Activated naive CD8-positive, alpha-beta T cell treated with anti-CD3 and anti-CD28 coated beads for 36 hours (primary cell): ENCODE results near the gene RPL32. TPM values are rescaled to one million over a fixed set of nuclear protein-coding genes. Genes with fewer than 3 reads are reported as not detected.
"Not testable (repeated sequence)": the region's sequence is repeated elsewhere in the genome, so short reads cannot be mapped to it uniquely, and the experiment has no call there.

Experiments
- DNase-seq: peaks from one replicate; pipeline ENCODE4 v3.0.0; 2021
- H3K27ac Mint-ChIP-seq: one replicate; pipeline ENCODE4 v1.8.0; 2022; ENCODE audit warnings: mild to moderate bottlenecking, moderate library complexity, mixed read lengths
- H3K27me3 Mint-ChIP-seq: one replicate; pipeline ENCODE4 v1.8.0; 2022; ENCODE audit warnings: mild to moderate bottlenecking, mixed read lengths
- H3K36me3 Mint-ChIP-seq: one replicate; pipeline ENCODE4 v1.8.0; 2021; ENCODE audit warnings: mild to moderate bottlenecking, mixed read lengths
- H3K4me1 Mint-ChIP-seq: one replicate; pipeline ENCODE4 v1.8.0; 2021; ENCODE audit warnings: mixed read lengths
- H3K4me3 Mint-ChIP-seq: one replicate; pipeline ENCODE4 v1.8.0; 2022; ENCODE audit warnings: mild to moderate bottlenecking, moderate library complexity, mixed read lengths
- H3K9me3 Mint-ChIP-seq: one replicate; pipeline ENCODE4 v1.8.0; 2022; ENCODE audit warnings: mixed read lengths
- total RNA-seq, 2 experiments: library from RNA; stranded (reverse); gene quantifications; one replicate each; pipeline ENCODE4 v1.2.3, GENCODE V29; 2021

RPL32 gene
- total RNA-seq, 2 experiments from 2014 or later, result 2,700 to 2,702 TPM

GRCh38 chr3:12845811-12846210 lies 4.4 kb upstream of the RPL32 start:
- peaks cover 6% of the 10 kb centered on the region for H3K36me3 Mint-ChIP-seq
- H3K9me3 Mint-ChIP-seq, result no peaks in the 10 kb centered on the region
- H3K4me1 Mint-ChIP-seq, result peaks cover 4% of the 10 kb centered on the region
- no peaks in the 10 kb centered on the region for H3K27me3 Mint-ChIP-seq
- no peak overlapping the region for H3K27ac Mint-ChIP-seq
- DNase-seq, result no peak
- no peak overlapping the region for H3K4me3 Mint-ChIP-seq

DNA sequence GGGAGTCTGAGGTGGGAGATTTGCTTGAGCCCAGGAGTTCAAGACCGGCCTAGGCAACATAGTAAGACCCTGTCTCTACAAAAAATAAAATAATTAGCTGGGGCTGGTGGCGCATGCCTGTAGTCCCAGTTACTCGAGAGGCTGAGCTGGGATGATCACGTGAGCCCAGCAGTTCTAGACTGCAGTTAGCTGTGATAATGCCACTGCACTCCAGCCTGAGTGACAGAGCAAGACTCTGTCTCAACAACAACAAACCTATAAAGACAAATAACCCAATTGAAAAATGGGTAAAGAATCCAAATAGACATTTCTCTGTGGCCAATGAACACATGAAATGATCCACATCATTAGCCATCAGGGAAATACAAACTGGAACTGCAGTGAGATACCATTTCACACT lies 1.1 kb upstream of the RPL32 start:
- Mint-ChIP-seq H3K36me3 (peaks cover 39% of the 10 kb centered on the region), H3K4me3 (no peak overlapping the region), H3K9me3 (no peaks in the 10 kb centered on the region), H3K27me3 (no peaks in the 10 kb centered on the region), H3K4me1 (peaks cover 31% of the 10 kb centered on the region), H3K27ac (peak overlapping the region; percentile 99)
- no peak for DNase-seq

DNA sequence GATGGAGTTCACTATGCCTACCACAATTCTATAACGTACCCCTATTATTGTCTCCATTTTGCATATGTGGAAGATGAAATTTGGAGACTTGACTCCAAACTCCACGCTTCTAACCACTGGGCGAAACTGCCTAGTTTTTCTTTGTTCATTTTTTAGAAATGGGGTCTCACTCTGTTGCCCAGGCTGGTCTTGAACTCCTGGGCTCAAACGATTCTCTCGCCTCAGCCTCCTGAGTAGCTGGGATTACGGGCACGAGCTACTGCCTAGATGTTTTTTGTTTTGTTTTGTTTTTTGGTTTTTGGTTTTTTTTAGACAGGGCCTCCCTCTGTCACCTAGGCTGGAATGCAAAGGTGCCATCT lies 584 bp upstream of the RPL32 start:
- DNase-seq, result no peak

GRCh38 chr3:12840591-12841148 lies 695 bp downstream of the RPL32 start:
- H3K27ac Mint-ChIP-seq, result peak overlapping the region; percentile 99
- peak overlapping the region; percentile 94 for H3K4me3 Mint-ChIP-seq
- no peaks in the 10 kb centered on the region for H3K9me3 Mint-ChIP-seq
- peak; percentile 20 for DNase-seq
- peaks cover 57% of the 10 kb centered on the region for H3K36me3 Mint-ChIP-seq
- H3K27me3 Mint-ChIP-seq, result no peaks in the 10 kb centered on the region
- peaks cover 47% of the 10 kb centered on the region for H3K4me1 Mint-ChIP-seq

More for the DNA sequence above, 584 bp upstream of the RPL32 start:
- H3K27me3 Mint-ChIP-seq, result no peaks in the 10 kb centered on the region
- no peaks in the 10 kb centered on the region for H3K9me3 Mint-ChIP-seq
- H3K4me3 Mint-ChIP-seq, result peak overlapping the region; percentile 94
- H3K36me3 Mint-ChIP-seq, result peaks cover 44% of the 10 kb centered on the region
- peaks cover 36% of the 10 kb centered on the region for H3K4me1 Mint-ChIP-seq
- H3K27ac Mint-ChIP-seq, result peak overlapping the region; percentile 99

DNA sequence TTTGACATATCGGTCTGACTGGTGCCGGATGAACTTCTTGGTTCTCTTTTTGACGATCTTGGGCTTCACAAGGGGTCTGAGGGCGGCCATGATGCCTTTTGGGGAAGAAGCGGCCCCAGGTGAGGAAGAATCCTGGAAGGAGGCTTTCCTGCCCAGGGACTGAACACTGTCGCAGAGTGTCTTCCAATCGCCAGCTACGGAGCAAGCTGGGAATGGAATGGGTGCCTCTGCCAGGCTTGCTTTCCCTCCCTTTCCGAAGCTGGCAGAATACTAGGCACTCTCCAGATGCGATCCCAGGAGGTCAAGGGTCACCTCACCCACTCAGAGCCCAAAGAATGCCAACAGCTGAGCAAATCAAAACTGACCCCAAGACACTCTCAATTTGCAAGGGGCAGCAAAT lies 1.2 kb downstream of the RPL32 start:
- peaks cover 61% of the 10 kb centered on the region for H3K36me3 Mint-ChIP-seq
- not testable (repeated sequence) for DNase-seq, H3K9me3 Mint-ChIP-seq, H3K27me3 Mint-ChIP-seq
- H3K27ac Mint-ChIP-seq, result peak overlapping the region; percentile 99
- peak overlapping the region; percentile 94 for H3K4me3 Mint-ChIP-seq
- H3K4me1 Mint-ChIP-seq, result peaks cover 48% of the 10 kb centered on the region

DNA sequence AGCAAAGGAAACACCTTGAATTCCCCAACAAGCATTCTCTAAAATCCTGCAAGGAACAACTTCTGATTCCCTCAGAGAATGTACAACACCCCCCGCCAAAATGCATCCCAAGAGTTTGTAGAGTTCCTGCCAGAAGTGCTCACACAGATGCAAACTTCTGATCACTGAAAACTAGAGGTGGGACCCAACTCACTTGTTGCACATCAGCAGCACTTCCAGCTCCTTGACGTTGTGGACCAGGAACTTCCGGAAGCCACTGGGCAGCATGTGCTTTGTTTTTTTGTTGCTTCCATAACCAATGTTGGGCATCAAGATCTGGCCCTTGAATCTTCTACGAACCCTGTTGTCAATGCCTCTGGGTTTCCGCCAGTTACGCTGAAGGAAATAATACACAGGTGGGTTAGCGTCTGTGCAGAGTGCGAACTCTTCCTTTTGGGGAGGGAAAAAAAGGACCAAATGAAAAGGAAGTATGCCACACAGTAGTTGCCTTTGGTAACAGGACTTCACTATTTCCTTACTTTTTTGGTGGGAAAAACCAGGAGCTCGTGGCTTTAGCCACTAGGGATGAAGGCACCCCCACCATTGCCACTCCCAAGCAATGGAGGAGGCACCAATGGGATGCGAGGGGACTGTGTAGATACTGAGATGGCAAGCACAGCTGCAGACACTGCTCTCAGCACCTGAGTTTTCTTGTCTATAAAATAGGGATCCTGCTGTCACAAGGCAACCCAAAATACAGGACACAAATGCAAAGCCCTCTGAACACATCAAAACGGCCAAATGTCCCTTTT lies 2.0 kb downstream of the RPL32 start:
- H3K36me3 Mint-ChIP-seq, result peaks cover 65% of the 10 kb centered on the region
- peaks cover 49% of the 10 kb centered on the region for H3K4me1 Mint-ChIP-seq
- peak overlapping the region; percentile 94 for H3K4me3 Mint-ChIP-seq
- peak overlapping the region; percentile 99 for H3K27ac Mint-ChIP-seq
- H3K9me3 Mint-ChIP-seq, result no peaks in the 10 kb centered on the region
- no peak for DNase-seq
- H3K27me3 Mint-ChIP-seq, result no peaks in the 10 kb centered on the region

GRCh38 chr3:12838179-12838965 lies 3.0 kb downstream of the RPL32 start:
- no peaks in the 10 kb centered on the region for H3K27me3 Mint-ChIP-seq
- peak overlapping the region; percentile 99 for H3K27ac Mint-ChIP-seq
- H3K4me3 Mint-ChIP-seq, result peak overlapping the region; percentile 94
- no peaks in the 10 kb centered on the region for H3K9me3 Mint-ChIP-seq
- no peak for DNase-seq
- peaks cover 52% of the 10 kb centered on the region for H3K4me1 Mint-ChIP-seq
- H3K36me3 Mint-ChIP-seq, result peaks cover 74% of the 10 kb centered on the region

DNA sequence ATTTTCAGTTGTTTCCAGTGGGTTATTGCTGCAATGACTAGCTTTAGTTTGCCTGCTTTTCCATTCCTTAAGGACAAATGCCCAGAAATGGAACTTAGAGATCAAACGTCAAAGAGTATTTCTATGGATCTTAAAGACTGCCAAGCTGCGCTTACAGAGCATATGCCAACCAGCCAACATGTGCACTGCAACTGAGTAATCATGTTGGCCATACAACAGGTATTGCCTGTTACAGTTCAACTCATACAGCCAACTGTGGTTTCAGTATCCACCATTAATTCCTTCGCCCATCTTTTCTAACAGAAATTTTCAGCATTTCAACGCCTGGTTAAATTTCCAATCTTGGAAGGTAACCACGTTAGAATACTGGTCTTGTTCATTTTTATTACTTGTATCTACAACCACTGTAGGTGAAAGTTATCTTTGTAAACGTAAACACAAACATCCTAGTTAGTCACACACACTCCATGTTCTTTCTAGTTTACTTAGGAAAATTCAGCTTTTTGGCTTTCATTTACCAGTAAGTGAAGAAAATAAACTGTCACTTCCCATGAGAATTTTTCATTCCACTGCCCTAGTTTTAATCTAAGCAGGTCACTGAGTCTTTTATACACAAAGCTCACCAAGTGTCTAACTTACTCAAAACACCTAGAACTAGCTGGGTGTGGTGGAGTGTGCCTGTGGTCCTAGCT lies 3.9 kb downstream of the RPL32 start:
- Mint-ChIP-seq H3K9me3 (no peaks in the 10 kb centered on the region), H3K27ac (peak overlapping the region; percentile 99), H3K4me3 (peak overlapping the region; percentile 94), H3K27me3 (no peaks in the 10 kb centered on the region), H3K36me3 (peaks cover 80% of the 10 kb centered on the region), H3K4me1 (peaks cover 52% of the 10 kb centered on the region)
- no peak for DNase-seq

GRCh38 chr3:12835052-12835665 lies 6.2 kb downstream of the RPL32 start:
- Mint-ChIP-seq H3K9me3 (no peaks in the 10 kb centered on the region), H3K4me1 (peaks cover 50% of the 10 kb centered on the region), H3K27ac (peak overlapping the region; percentile 79), H3K4me3 (no peak overlapping the region), H3K27me3 (no peaks in the 10 kb centered on the region), H3K36me3 (peaks cover 68% of the 10 kb centered on the region)
- DNase-seq, result no peak

DNA sequence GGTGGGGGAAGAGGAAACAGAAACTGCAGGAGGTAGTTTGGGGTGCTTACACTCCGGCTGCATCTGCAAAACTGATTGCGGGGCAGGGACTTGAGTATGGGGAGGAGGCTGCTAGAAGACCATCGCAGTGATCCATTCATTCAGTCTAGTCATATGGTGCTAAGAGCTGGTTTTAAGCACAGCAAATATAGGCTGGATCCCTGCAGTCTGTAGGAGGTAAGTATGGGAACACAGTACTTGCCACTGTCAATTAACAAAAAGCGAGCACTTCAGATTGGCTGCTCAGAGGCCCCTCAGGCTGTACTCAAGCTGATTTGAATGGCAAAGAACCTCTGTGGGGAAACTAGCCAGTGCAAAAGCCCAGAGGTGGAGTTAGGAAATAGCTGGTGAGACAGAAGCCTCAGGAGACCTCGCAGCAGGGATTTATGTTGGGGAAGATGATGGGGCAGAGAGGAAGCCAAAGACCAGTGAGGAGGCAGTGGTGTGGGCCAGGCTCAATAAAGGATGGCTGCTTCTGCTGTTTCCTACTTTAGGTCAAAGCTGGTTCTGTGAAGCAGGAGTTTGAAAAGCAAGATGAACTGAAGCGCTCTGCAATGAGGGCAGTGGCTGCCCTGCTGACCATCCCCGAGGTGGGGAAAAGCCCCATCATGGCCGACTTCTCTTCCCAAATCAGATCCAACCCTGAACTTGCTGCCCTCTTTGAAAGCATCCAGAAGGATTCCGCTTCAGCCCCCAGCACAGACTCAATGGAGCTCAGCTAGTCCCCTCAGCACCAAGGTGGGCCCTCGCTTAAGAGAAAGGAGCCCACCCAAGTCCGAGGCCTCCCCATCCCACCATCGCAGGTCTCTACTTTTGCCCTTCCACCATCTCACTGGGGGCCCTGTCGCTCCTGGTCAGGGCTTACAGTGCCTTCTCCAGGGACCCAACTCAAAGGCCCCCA lies 7.9 kb downstream of the RPL32 start:
- H3K36me3 Mint-ChIP-seq, result peaks cover 52% of the 10 kb centered on the region
- peak overlapping the region; percentile 75 for H3K27ac Mint-ChIP-seq
- no peaks in the 10 kb centered on the region for H3K9me3 Mint-ChIP-seq
- DNase-seq, result no peak
- no peaks in the 10 kb centered on the region for H3K27me3 Mint-ChIP-seq
- H3K4me1 Mint-ChIP-seq, result peaks cover 34% of the 10 kb centered on the region
- peak overlapping the region; percentile 20 for H3K4me3 Mint-ChIP-seq

DNA sequence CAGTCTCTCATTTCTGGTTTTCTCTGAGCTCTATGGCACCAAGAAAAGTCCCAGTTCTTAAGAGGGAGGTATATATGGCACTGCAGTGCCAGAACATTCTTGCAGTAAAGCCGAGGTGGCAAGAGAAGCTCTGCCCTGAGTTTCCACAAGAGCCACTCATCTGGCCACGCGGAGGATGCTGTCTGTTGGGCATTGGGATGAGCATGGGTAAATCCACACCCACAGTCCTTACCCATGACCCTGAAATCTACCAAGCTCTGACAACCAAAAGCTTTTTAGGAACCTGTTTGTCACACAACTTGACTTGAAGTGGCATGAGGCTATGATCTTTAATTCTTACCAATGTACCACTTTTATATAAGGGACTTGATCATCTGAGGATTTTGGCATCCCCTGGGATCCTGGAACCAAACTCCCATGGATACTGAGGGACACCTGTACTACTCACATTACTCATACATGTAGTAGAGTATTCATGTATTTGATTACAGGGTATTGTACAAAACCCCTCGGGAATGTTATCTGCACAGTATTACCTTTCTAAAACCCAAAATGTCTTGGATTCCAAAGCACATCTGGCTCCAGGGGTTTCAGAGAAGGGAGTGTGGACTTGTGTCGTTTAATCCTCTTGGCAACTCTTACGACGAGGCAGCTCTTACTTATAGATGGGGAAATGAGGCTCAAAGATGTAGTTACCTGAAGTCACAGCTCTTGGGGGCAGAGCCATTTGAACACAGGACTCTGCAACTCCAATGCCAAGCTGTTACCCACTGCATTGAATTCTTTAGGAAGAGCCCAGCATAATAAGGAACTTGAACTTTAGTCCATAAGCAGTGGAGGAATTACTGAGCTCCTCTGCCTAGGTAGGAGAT lies 8.8 kb downstream of the RPL32 start:
- Mint-ChIP-seq H3K4me1 (peaks cover 25% of the 10 kb centered on the region), H3K27ac (peak overlapping the region; percentile 84), H3K27me3 (no peaks in the 10 kb centered on the region), H3K36me3 (peaks cover 43% of the 10 kb centered on the region), H3K9me3 (no peaks in the 10 kb centered on the region), H3K4me3 (peak overlapping the region; percentile 4)
- DNase-seq, result no peak

DNA sequence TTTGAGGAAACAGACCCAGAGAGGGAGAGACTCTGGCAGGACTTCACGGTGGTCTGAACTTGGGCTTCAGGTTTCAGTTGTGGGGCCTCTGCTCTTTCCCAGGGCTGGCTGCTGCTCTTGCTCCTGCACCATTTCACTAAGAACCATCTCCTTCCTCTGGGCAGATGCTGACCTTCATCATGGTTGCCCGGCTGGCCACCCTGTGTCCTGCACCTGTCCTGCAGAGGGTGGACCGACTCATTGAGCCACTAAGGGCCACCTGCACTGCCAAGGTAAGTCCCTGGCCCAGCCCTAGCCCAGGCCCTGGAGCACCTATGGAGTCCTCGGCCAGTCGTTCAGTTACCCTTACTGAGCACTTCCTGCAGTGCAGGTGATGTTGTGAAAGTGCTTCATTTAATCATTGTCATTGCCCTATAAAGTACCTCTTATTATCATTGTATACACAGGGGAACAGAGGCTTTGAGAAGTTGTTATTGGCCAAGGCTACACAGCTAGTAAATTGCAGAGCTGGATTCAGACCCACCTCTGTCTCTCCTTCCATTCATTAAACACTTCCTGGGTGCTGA lies 10.0 kb downstream of the RPL32 start:
- H3K4me3 Mint-ChIP-seq, result no peak overlapping the region
- H3K4me1 Mint-ChIP-seq, result peaks cover 15% of the 10 kb centered on the region
- H3K27me3 Mint-ChIP-seq, result no peaks in the 10 kb centered on the region
- no peaks in the 10 kb centered on the region for H3K9me3 Mint-ChIP-seq
- peak overlapping the region; percentile 84 for H3K27ac Mint-ChIP-seq
- DNase-seq, result no peak
- H3K36me3 Mint-ChIP-seq, result peaks cover 31% of the 10 kb centered on the region

GRCh38 chr3:12830785-12831156 lies 10.6 kb downstream of the RPL32 start:
- H3K27ac Mint-ChIP-seq, result no peak overlapping the region
- H3K9me3 Mint-ChIP-seq, result no peaks in the 10 kb centered on the region
- H3K36me3 Mint-ChIP-seq, result peaks cover 24% of the 10 kb centered on the region
- peaks cover 9% of the 10 kb centered on the region for H3K4me1 Mint-ChIP-seq
- no peak for DNase-seq
- H3K27me3 Mint-ChIP-seq, result no peaks in the 10 kb centered on the region
- H3K4me3 Mint-ChIP-seq, result no peak overlapping the region
